ENCODE data around the gene PHEX.

PHEX gene

GRCh38 chrX:22116605-22117546 is 84.8 kb downstream of the PHEX start:
- no peak for TF ChIP-seq CTCF (IDR thresholded peaks at IDR 0.05; ENCODE audit: insufficient read depth, missing control alignments)
- FAIRE-seq (no peak), DNase-seq (ENCODE audit: insufficient read length, low spot score) (no peak)

- TF ChIP-seq CTCF (IDR thresholded peaks at IDR 0.05; ENCODE audit: insufficient read depth, missing control alignments), result no peak
- FAIRE-seq (no peak), DNase-seq (ENCODE audit: insufficient read length, low spot score) (no peak)
Measured at GRCh38 chrX:22117633-22118032, 85.5 kb downstream of the PHEX start.

GRCh38 chrX:22118161-22118830 is 86.2 kb downstream of the PHEX start:
- no peak for TF ChIP-seq CTCF (IDR thresholded peaks at IDR 0.05; ENCODE audit: insufficient read depth, missing control alignments)
- DNase-seq (ENCODE audit: insufficient read length, low spot score) (no peak), FAIRE-seq (no peak)

GRCh38 chrX:22121161-22121560 is 89.0 kb downstream of the PHEX start:
- TF ChIP-seq CTCF (IDR thresholded peaks at IDR 0.05; ENCODE audit: insufficient read depth, missing control alignments), result no peak
- DNase-seq (ENCODE audit: insufficient read length, low spot score) (no peak), FAIRE-seq (no peak)

- no peak for FAIRE-seq
- no peak for DNase-seq (ENCODE audit: insufficient read length, low spot score)
- TF ChIP-seq CTCF (IDR thresholded peaks at IDR 0.05; ENCODE audit: insufficient read depth, missing control alignments), result no peak
Measured at GRCh38 chrX:22122510-22122909, 90.4 kb downstream of the PHEX start.

- DNase-seq (ENCODE audit: insufficient read length, low spot score) (no peak), FAIRE-seq (no peak)
- TF ChIP-seq CTCF (IDR thresholded peaks at IDR 0.05; ENCODE audit: insufficient read depth, missing control alignments), result no peak
Measured at GRCh38 chrX:22124098-22124497, 92.0 kb downstream of the PHEX start.

GRCh38 chrX:22125481-22125880 is 93.4 kb downstream of the PHEX start:
- FAIRE-seq, result no peak
- no peak for TF ChIP-seq CTCF (IDR thresholded peaks at IDR 0.05; ENCODE audit: insufficient read depth, missing control alignments)
- DNase-seq (ENCODE audit: insufficient read length, low spot score), result no peak
